Neural cell (in vitro differentiated cells): ENCODE data around the gene ARHGAP40.

Experiments used
- EP300 ChIP-seq: fragments of 450-650 bp; conservative IDR thresholded peaks from 2 replicates; pipeline ENCODE4 v1.6.1; 2014; ENCODE audit warnings: antibody characterized with exemption, mild to moderate bottlenecking, moderate library complexity; ENCODE audit not compliant: poor library complexity, severe bottlenecking
- EZH2 ChIP-seq: fragments of 200-600, 300-800 bp; shearing (Covaris generic), sonication (generic); IDR thresholded peaks from 2 replicates; pipeline ENCODE4 v1.6.1; 2014; ENCODE audit warnings: antibody characterized with exemption, low read length, borderline replicate concordance, mild to moderate bottlenecking; ENCODE audit not compliant: insufficient read depth, poor library complexity, severe bottlenecking
- RAD21 ChIP-seq: fragments of 450-650 bp; conservative IDR thresholded peaks from 2 replicates; pipeline ENCODE4 v1.6.1; 2014; ENCODE audit warnings: antibody characterized with exemption, mild to moderate bottlenecking, moderate library complexity
- REST ChIP-seq: IDR thresholded peaks from 2 replicates; pipeline ENCODE4 v1.6.1; 2012; ENCODE audit warnings: borderline replicate concordance
- TF ChIP-seq, protein P1 (sequence below): fragments of 450-650 bp; IDR thresholded peaks from 2 replicates; pipeline ENCODE4 v1.5.1; 2014; ENCODE audit warnings: antibody characterized with exemption, mild to moderate bottlenecking, moderate library complexity; ENCODE audit not compliant: poor library complexity, severe bottlenecking

- TF ChIP-seq, protein P1, sequence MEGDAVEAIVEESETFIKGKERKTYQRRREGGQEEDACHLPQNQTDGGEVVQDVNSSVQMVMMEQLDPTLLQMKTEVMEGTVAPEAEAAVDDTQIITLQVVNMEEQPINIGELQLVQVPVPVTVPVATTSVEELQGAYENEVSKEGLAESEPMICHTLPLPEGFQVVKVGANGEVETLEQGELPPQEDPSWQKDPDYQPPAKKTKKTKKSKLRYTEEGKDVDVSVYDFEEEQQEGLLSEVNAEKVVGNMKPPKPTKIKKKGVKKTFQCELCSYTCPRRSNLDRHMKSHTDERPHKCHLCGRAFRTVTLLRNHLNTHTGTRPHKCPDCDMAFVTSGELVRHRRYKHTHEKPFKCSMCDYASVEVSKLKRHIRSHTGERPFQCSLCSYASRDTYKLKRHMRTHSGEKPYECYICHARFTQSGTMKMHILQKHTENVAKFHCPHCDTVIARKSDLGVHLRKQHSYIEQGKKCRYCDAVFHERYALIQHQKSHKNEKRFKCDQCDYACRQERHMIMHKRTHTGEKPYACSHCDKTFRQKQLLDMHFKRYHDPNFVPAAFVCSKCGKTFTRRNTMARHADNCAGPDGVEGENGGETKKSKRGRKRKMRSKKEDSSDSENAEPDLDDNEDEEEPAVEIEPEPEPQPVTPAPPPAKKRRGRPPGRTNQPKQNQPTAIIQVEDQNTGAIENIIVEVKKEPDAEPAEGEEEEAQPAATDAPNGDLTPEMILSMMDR = no peak
- no peak for TF ChIP-seq REST
- no peak for TF ChIP-seq RAD21
- TF ChIP-seq EZH2 = no peak
- TF ChIP-seq EP300 = no peak
Measured at GRCh38 chr20:38663660-38664059, 62.1 kb downstream of the ARHGAP40 start.
